PC-3 (cell line): ENCODE results near the gene SLC9A9. TPM values are rescaled to one million over a fixed set of nuclear protein-coding genes. Genes with fewer than 3 reads are reported as not detected.

Experiments used
- ATAC-seq: fragments of 200-7000 bp; cut with Tn5 transposase; 2 replicates; pipeline ENCODE4 v1.9.1; 2020; ENCODE audit warnings: mild to moderate bottlenecking, moderate library complexity
- BruUV-seq: library from RNA; stranded (reverse); fragments of 400-500 nt; replicated peaks from 2 replicates; lab custom pipeline; 2021; lab: Mats Ljungman, UMichigan
- CTCF ChIA-PET: fragments of 300-600 bp; sonication (Branson Sonifier 250); formaldehyde crosslinking; loops from one replicate; lab custom pipeline; 2022; ENCODE audit warnings: antibody characterized with exemption; lab: Charles Lee
- POLR2A ChIA-PET: fragments of 300-600 bp; sonication (Branson Sonifier 250); formaldehyde crosslinking; loops from one replicate; lab custom pipeline; 2022; ENCODE audit warnings: antibody characterized with exemption; ENCODE audit not compliant: unreplicated experiment; lab: Charles Lee
- DNase-seq: peaks from one replicate; pipeline ENCODE4 v3.0.0-alpha.2; 2015
- H2AFZ ChIP-seq: fragments of 300-600 bp; sonication (generic); 2 replicates; pipeline ENCODE4 v1.6.0; 2016; ENCODE audit warnings: antibody characterized with exemption, low read length
- H3F3A ChIP-seq: fragments of 300-600 bp; sonication (generic); one replicate; pipeline ENCODE4 v1.6.0; 2017; ENCODE audit warnings: antibody characterized with exemption, low read length, control low read depth, mild to moderate bottlenecking; ENCODE audit not compliant: unreplicated experiment
- H3K27ac ChIP-seq: fragments of 300-600 bp; sonication (generic); 2 replicates; pipeline ENCODE4 v1.5.1; 2016; ENCODE audit warnings: mild to moderate bottlenecking, low read length
- H3K27me3 ChIP-seq: fragments of 300-600 bp; sonication (generic); 2 replicates; pipeline ENCODE4 v1.6.1; 2016; ENCODE audit warnings: low read length, mixed read lengths
- H3K36me3 ChIP-seq: fragments of 300-600 bp; sonication (generic); 2 replicates; pipeline ENCODE4 v1.6.1; 2016; ENCODE audit warnings: low read depth, mixed run types, low read length, mixed read lengths
- H3K4me1 ChIP-seq: fragments of 300-600 bp; sonication (generic); 2 replicates; pipeline ENCODE4 v1.5.1; 2016; ENCODE audit warnings: low read length; ENCODE audit not compliant: insufficient read depth
- H3K4me2 ChIP-seq: fragments of 300-600 bp; sonication (generic); 2 replicates; pipeline ENCODE4 v1.6.0; 2016; ENCODE audit warnings: low read length
- H3K4me3 ChIP-seq: fragments of 300-600 bp; sonication (generic); 2 replicates; pipeline ENCODE4 v1.5.1; 2016; ENCODE audit warnings: mild to moderate bottlenecking, low read length, mixed read lengths
- H3K79me2 ChIP-seq: fragments of 300-600 bp; sonication (generic); 2 replicates; pipeline ENCODE4 v1.6.1; 2017; ENCODE audit warnings: low read length, mixed read lengths
- H3K9ac ChIP-seq: fragments of 300-600 bp; sonication (generic); 2 replicates; pipeline ENCODE4 v1.6.0; 2016; ENCODE audit warnings: mild to moderate bottlenecking, low read length
- H3K9me2 ChIP-seq: fragments of 300-600 bp; sonication (generic); replicated peaks from 2 replicates; pipeline ENCODE4 v1.6.1; 2016; ENCODE audit warnings: mixed run types, low read length, mixed read lengths
- H3K9me3 ChIP-seq: fragments of 300-600 bp; sonication (generic); 2 replicates; pipeline ENCODE4 v1.6.1; 2016; ENCODE audit warnings: low read length, mixed read lengths
- H4K20me1 ChIP-seq: fragments of 300-600 bp; sonication (generic); 2 replicates; pipeline ENCODE4 v1.6.1; 2016; ENCODE audit warnings: low read length, mixed read lengths
- CTCF ChIP-seq: fragments of 300-600 bp; sonication (generic); conservative IDR thresholded peaks from 2 replicates; pipeline ENCODE4 v1.5.1; 2017; ENCODE audit warnings: antibody characterized with exemption, low read depth, mild to moderate bottlenecking, low read length
- EZH2 ChIP-seq: fragments of 300-600 bp; sonication (generic); IDR thresholded peaks from one replicate; pipeline ENCODE4 v1.6.1; 2017; ENCODE audit warnings: antibody characterized with exemption, mild to moderate bottlenecking, low read length; ENCODE audit not compliant: unreplicated experiment
- EZH2phosphoT487 ChIP-seq: fragments of 300-600 bp; sonication (generic); IDR thresholded peaks from 2 replicates; pipeline ENCODE4 v1.6.1; 2018; ENCODE audit warnings: mild to moderate bottlenecking, antibody characterized with exemption, low read length, borderline replicate concordance
- intact Hi-C: fragments of 100-400 bp; cut with micrococcal nuclease; formaldehyde crosslinking; loops from 2 replicates; pipeline ENCODE4 v1.9.0; 2023
- total RNA-seq: library from RNA; depleted of rRNA; stranded (reverse); fragments of >200 nt; gene quantifications from 2 replicates; pipeline ENCODE4 v1.2.3, GENCODE V29; 2014

The SLC9A9 gene
- total RNA-seq, 1 experiment from 2014 or later = 0.07 TPM

- Histone ChIP-seq H3K9ac (no peak overlapping the region), H3K27me3 (no peaks in the 10 kb centered on the region), H3K4me3 (no peak overlapping the region), H3K4me1 (no peaks in the 10 kb centered on the region), H3K27ac (no peak overlapping the region), H3F3A (no peaks in the 10 kb centered on the region), H2AFZ (no peak overlapping the region), H3K79me2 (no peaks in the 10 kb centered on the region), H3K4me2 (no peak overlapping the region), H3K9me2 (no peaks in the 10 kb centered on the region), H3K9me3 (no peaks in the 10 kb centered on the region), H3K36me3 (no peaks in the 10 kb centered on the region), H4K20me1 (no peaks in the 10 kb centered on the region)
- ATAC-seq = no peak
- no peak for TF ChIP-seq EZH2phosphoT487
- no peak for TF ChIP-seq EZH2
- no peak for TF ChIP-seq CTCF
- intact Hi-C loops = no loop called here
- DNase-seq = no peak
- BruUV-seq = no TSS peak
- CTCF ChIA-PET = interaction anchor here (0.6 kb wide), 1 partner anchor 257 kb away, joined by 3 read pairs; no protein-coding TSS in a partner anchor
- POLR2A ChIA-PET = no interaction called here
These were observed 214.5 kb downstream of the SLC9A9 start for GRCh38 chr3:143633816-143634215.

GRCh38 chr3:143629726-143630125, 218.5 kb downstream of the SLC9A9 start:
- Histone ChIP-seq H4K20me1 (no peaks in the 10 kb centered on the region), H3K4me3 (no peak overlapping the region), H3F3A (no peaks in the 10 kb centered on the region), H3K9ac (no peak overlapping the region), H3K9me2 (no peaks in the 10 kb centered on the region), H3K4me2 (no peak overlapping the region), H3K36me3 (no peaks in the 10 kb centered on the region), H3K4me1 (no peaks in the 10 kb centered on the region), H2AFZ (no peak overlapping the region), H3K79me2 (no peaks in the 10 kb centered on the region), H3K27ac (no peak overlapping the region), H3K9me3 (no peaks in the 10 kb centered on the region), H3K27me3 (no peaks in the 10 kb centered on the region)
- CTCF ChIA-PET = no interaction called here
- intact Hi-C loops = no loop called here
- TF ChIP-seq EZH2phosphoT487 = no peak
- no peak for TF ChIP-seq CTCF
- TF ChIP-seq EZH2 = no peak
- DNase-seq = no peak
- BruUV-seq = no TSS peak
- no peak for ATAC-seq
- POLR2A ChIA-PET = no interaction called here

GRCh38 chr3:143628971-143629370, 219.3 kb downstream of the SLC9A9 start:
- no peak overlapping the region for H3K4me2 ChIP-seq
- TF ChIP-seq EZH2 (no peak), CTCF (no peak), EZH2phosphoT487 (no peak)
- no peaks in the 10 kb centered on the region for H4K20me1 ChIP-seq
- intact Hi-C loops = no loop called here
- H3K9me2 ChIP-seq = no peaks in the 10 kb centered on the region
- no peak overlapping the region for H3K9ac ChIP-seq
- no peaks in the 10 kb centered on the region for H3K4me1 ChIP-seq
- ATAC-seq = no peak
- no peak for DNase-seq
- ChIA-PET CTCF (no interaction called here), POLR2A (no interaction called here)
- no peak overlapping the region for H3K27ac ChIP-seq
- no peaks in the 10 kb centered on the region for H3K36me3 ChIP-seq
- H3K4me3 ChIP-seq = no peak overlapping the region
- no peak overlapping the region for H2AFZ ChIP-seq
- no TSS peak for BruUV-seq
- no peaks in the 10 kb centered on the region for H3K27me3 ChIP-seq
- H3K79me2 ChIP-seq = no peaks in the 10 kb centered on the region
- H3K9me3 ChIP-seq = no peaks in the 10 kb centered on the region
- H3F3A ChIP-seq = no peaks in the 10 kb centered on the region
